Measurements from ENCODE around the gene TBC1D23.
"Not testable (repeated sequence)": the region's sequence is repeated elsewhere in the genome, so short reads cannot be mapped to it uniquely, and the experiment has no call there.

The TBC1D23 gene

GRCh38 chr3:100257586-100257985, 3.2 kb upstream of the TBC1D23 start:
- DNase-seq, result no peak

DNA sequence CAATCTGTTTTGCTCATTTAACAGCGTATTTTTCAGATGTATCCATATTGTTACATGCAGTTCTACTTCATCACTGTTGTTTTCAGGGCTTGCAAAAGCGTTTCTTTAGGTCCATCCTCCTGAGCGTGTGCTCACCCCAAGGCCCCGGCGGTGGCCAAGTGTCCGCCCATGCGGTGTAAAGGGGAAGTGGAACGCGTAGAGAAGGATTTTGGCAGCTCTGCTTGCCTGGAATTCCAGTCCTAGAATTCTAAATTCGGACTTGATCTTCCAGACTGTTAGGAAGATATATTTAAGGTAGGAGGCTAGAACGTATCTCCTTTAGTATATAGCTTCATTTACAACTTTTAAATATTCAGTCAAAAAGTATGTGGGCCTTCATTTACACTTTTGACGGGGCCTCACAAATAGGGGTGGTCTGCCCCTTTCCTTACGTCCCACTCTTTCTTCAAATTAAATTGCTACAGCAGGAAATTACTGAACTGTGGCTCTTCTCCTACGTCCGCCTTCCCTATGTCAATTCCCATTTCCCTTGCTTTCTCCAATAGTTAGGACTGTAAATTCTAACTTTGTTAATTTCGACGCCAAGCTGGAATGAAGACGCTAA, 609 bp upstream of the TBC1D23 start:
- peak; percentile 73 for DNase-seq

- DNase-seq, result no peak
Observed at GRCh38 chr3:100261485-100261903, 702 bp downstream of the TBC1D23 start.

- not testable (repeated sequence) for DNase-seq
Observed at GRCh38 chr3:100262925-100263324, 2.1 kb downstream of the TBC1D23 start.

GRCh38 chr3:100263583-100263982, 2.8 kb downstream of the TBC1D23 start:
- peak; percentile 11 for DNase-seq

DNA sequence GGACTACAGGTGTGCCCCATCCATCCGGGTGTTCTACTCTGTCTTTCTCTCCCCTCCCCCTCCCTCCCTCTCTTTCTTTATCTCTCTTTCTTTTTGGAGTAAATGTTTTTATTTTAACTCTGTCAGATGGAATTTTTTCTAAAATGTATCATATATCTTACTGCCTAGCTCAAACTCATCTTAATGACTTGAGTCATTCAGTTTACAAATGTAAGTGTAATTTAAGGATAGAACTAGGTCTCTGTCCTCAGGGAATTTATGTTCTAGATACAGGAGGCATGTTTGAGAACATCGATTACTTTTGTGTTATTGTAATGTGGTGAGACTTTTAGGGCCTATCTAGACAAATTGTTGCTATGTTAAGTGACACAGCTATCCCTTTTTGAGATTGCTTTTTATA, 3.5 kb downstream of the TBC1D23 start:
- no peak for DNase-seq

GRCh38 chr3:100265016-100265415, 4.2 kb downstream of the TBC1D23 start:
- no peak for DNase-seq

DNA sequence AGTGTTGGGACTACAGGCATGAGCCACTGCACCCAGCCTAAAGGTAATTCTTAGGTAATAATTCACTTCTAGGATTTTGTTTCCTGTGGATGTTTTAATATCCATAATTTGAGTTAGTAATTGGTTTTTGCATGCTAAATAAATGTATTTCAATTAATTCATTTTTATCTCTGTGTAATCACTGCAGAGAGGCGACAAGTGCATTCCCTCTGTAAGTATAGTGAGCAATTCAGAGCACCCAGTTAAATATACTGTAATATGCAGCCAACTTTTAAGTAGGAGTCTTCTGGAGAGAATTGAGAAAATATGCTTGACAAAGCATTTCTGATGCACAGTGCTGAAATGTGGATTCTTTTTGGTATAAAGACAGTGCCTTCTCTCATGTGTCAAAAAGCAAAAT, 5.7 kb downstream of the TBC1D23 start:
- no peak for DNase-seq

DNA sequence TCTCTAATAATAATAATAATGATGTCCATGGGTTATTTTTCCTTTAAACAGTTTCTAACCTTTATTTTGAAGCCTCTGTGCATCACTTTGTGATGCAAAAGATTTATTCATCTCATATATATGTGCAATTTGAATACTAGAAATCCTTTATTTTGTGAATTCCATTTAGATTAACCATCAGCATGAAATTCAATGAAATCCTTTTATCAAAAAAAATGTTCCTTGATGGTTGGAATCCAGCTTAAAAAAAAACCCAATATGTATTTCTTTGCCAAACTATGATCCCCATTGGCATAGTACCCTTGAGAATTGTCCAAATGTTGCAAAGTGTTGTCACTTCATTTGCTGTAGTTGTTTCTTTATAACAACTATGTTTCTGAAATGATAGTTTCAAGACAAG, 7.4 kb downstream of the TBC1D23 start:
- DNase-seq, result no peak

GRCh38 chr3:100269001-100269400, 8.2 kb downstream of the TBC1D23 start:
- DNase-seq, result no peak

- no peak for DNase-seq
Observed at GRCh38 chr3:100269410-100270214, 8.8 kb downstream of the TBC1D23 start.

DNA sequence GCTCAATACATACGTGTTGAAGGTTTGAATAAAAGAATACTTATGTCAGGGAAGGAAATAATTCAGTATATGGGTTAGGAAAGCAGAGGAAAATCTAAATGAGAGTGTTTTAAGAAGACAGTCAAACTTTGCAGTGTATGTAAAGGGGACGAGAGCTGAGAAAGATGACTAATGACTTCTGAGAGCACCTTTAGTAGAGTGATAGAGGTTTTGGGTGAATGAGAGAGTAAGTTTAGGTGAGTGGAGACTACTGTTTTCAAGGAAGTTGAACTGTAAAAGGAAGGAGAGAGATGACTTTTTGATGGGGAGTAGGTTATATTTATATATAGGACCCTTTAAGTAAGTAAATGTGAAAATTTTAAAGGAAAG, 9.4 kb downstream of the TBC1D23 start:
- DNase-seq, result no peak

GRCh38 chr3:100271522-100271921, 10.7 kb downstream of the TBC1D23 start:
- no peak for DNase-seq

GRCh38 chr3:100272797-100273611, 12.2 kb downstream of the TBC1D23 start:
- not testable (repeated sequence) for DNase-seq

GRCh38 chr3:100274361-100274760, 13.6 kb downstream of the TBC1D23 start:
- DNase-seq, result no peak

DNA sequence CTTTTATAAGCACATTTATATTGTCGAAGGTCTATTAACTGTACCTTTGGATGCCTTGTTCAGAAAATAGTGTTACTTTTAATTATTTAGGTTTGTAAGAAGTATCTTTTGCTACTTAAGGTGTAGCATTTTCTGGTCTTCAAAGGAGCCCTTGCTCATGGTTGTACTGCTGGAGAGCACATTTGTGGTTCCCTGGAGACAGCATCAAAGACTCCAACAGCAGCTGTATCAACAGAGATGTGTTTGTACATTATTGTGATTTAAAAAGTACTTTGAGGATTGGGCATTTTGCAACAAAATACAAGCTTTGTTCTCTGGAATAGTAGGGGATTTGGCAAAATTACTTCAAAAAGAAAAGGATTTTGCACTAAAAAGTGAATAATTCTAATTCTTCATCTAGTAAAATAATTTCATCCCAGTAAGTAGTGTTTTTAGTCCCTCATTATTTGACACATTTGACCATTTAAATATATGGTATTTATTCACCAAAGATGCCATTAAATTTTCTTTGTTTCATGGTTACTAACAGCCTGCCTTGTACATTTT, 16.5 kb downstream of the TBC1D23 start:
- DNase-seq, result no peak

DNA sequence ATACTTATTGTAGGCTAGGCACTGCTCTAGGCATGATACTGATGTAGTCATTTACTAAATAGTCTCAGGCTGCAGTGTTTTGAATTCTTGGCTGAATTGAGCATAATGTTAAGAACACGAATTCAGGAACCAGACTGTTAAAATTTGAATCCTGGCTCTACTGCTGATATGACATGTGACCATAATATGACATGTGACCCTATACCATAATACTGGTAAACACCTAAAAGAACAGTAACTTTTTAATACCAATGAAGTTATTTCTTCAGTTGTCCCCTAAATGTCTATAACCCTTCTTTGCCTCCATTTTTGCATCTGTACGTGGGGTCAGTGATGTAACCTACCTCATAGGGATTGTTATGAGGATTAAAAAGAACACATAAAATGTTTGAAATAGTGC, 18.1 kb downstream of the TBC1D23 start:
- DNase-seq, result no peak

GRCh38 chr3:100288288-100288894, 27.6 kb downstream of the TBC1D23 start:
- no peak for DNase-seq

DNA sequence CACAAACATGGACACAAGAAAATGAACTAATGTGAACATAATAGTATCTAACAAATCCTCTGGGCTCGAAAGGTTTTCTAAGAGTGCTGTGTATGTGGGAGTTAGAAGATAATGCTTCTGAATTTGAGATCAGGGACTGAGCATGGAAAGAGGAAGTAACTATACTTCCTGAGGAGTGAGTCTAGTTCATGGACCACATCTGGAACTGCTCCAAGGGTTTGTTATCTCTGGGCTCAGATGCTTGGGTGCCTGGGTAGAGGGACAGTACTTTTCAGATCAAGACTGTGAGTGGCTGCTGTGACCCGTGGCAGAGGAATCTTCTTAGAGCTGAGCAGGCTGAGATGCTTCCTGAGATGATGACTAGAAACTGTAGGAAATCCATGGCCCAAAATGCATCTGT, 28.5 kb downstream of the TBC1D23 start:
- DNase-seq, result peak; percentile 95

GRCh38 chr3:100295089-100295488, 34.3 kb downstream of the TBC1D23 start:
- DNase-seq, result no peak

GRCh38 chr3:100297784-100298183, 37.0 kb downstream of the TBC1D23 start:
- DNase-seq, result no peak

DNA sequence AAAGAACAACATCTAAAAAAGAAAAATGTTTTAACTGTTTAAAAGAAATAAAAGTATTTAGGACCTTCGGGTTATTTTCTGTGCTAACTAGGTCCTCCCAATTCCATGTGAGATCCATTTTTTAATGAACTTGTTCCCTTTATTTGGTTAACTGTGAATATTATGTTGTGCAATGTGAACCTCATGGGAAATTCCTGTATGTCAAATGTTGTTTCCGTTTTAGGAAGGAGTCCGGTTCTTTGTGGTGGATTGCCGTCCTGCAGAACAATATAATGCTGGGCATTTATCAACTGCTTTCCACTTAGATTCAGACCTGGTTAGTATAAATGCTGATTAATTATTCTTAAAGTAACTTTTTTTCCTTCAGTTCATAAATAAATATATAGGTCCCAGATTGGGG, 38.2 kb downstream of the TBC1D23 start:
- DNase-seq, result no peak

DNA sequence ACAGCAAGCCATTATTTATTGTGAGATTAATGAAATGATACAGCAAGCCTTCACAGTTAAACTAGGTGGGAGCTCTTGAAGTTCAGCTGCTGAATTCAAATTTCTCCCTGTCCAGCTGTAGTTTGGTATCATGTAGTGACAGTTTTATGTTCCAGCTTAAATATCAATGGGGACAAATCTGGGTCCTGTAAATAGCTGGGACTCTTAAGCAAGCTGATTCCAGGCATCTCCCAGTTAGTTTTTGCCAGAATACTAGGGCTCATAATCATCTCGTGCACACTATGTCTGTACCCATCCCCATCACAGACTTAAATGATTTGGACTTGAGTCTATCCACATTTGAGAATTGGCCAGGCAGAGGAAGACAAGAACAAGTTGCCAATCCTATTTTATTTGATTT, 45.9 kb downstream of the TBC1D23 start:
- DNase-seq, result no peak

All from GF-D8 (cell line).